MM.1S (cell line): ENCODE data around the gene LILRA2.
"Not testable (repeated sequence)": the region's sequence is repeated elsewhere in the genome, so short reads cannot be mapped to it uniquely, and the experiment has no call there.

ENCODE experiments used
- CTCF ChIP-seq: fragments of 300-600 bp; sonication (generic); IDR thresholded peaks from 2 replicates; pipeline ENCODE4 v1.5.1; 2016; ENCODE audit warnings: antibody characterized with exemption, low read length, mixed read lengths
- EZH2 ChIP-seq: fragments of 300-600 bp; sonication (generic); optimal IDR thresholded peaks from 2 replicates; pipeline ENCODE3; 2017; ENCODE audit warnings: low read depth, mild to moderate bottlenecking, antibody characterized with exemption, low read length, mixed read lengths
- EZH2phosphoT487 ChIP-seq: fragments of 300-600 bp; sonication (generic); IDR thresholded peaks from 2 replicates; pipeline ENCODE4 v1.6.1; 2018; ENCODE audit warnings: antibody characterized with exemption, low read length

GRCh38 chr19:54627912-54628311 lies 54.3 kb downstream of the LILRA2 start:
- not testable (repeated sequence) for TF ChIP-seq CTCF, EZH2, EZH2phosphoT487
